Keratinocyte (primary cell): ENCODE measurements around the gene RBMS3.

Source experiments
- EZH2 ChIP-seq: IDR thresholded peaks from one replicate; pipeline ENCODE4 v1.6.1; 2012; ENCODE audit warnings: inconsistent platforms, mild to moderate bottlenecking, low read length, moderate library complexity
- TF ChIP-seq, protein P1 (sequence below), 3 experiments: IDR thresholded peaks in 1 of 3; conservative IDR thresholded peaks in 1 of 3; optimal IDR thresholded peaks in 1 of 3; 2 replicates in 2 of 3; 3 replicates in 1 of 3; pipeline versions ENCODE3 to v1.5.1; 2011; ENCODE audit warnings: low read length in 3 of 3, mild to moderate bottlenecking in 3 of 3, moderate library complexity in 2 of 3, control low read depth in 1 of 3, inconsistent platforms in 1 of 3; ENCODE audit not compliant: insufficient read depth in 2 of 3; ENCODE audit errors: extremely low read depth in 1 of 3

DNA sequence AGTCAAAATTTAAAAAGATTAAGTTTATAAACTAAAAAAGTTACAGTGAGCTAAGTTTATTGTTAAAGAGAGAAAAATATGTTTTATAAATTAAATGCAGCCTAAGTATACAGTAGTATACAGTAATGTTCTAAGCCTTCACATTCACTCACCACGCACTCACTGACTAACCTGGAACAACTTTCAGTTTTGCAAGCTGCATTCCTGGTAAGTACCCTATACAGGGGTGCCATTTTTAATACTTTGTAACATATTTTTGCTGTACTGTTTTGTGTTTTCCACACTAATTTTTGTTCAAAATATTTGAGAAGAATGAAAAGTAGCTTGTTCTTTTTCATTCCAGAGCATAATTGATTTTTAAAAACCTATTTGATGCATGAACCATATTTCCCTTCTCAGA, 524.9 kb downstream of the RBMS3 start:
- TF ChIP-seq, protein P1, sequence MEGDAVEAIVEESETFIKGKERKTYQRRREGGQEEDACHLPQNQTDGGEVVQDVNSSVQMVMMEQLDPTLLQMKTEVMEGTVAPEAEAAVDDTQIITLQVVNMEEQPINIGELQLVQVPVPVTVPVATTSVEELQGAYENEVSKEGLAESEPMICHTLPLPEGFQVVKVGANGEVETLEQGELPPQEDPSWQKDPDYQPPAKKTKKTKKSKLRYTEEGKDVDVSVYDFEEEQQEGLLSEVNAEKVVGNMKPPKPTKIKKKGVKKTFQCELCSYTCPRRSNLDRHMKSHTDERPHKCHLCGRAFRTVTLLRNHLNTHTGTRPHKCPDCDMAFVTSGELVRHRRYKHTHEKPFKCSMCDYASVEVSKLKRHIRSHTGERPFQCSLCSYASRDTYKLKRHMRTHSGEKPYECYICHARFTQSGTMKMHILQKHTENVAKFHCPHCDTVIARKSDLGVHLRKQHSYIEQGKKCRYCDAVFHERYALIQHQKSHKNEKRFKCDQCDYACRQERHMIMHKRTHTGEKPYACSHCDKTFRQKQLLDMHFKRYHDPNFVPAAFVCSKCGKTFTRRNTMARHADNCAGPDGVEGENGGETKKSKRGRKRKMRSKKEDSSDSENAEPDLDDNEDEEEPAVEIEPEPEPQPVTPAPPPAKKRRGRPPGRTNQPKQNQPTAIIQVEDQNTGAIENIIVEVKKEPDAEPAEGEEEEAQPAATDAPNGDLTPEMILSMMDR (optimal IDR thresholded peaks at IDR 0.05 in 1 of 3, IDR thresholded peaks at IDR 0.05 in 1 of 3, conservative IDR thresholded peaks at IDR 0.05 in 1 of 3; ENCODE audit: extremely low read depth in 1 of 3, insufficient read depth in 2 of 3, low read length in 3 of 3): no peak
- no peak for TF ChIP-seq EZH2
